Measurements from ENCODE around the gene SMCO2. TPM values are rescaled to one million over a fixed set of nuclear protein-coding genes. Genes with fewer than 3 reads are reported as not detected.

Gene SMCO2
- total and polyA plus RNA-seq, 9 of the 15 experiments (the other 6 are each of a cell fraction or from before 2014, with no cell fraction given) = not detected

GRCh38 chr12:27549801-27550652, 103.5 kb downstream of the SMCO2 start (continued):
- TF ChIP-seq GTF2B (IDR thresholded peaks at IDR 0.05; ENCODE audit: extremely low read depth, insufficient read length) (no peak), RNF219 (CRISPR knock-in tag; IDR thresholded peaks at IDR 0.05) (no peak), DDX20 (tag; IDR thresholded peaks at IDR 0.05; ENCODE audit: low read depth) (no peak), ZBTB9 (CRISPR knock-in tag; IDR thresholded peaks at IDR 0.05) (no peak), ZNF512 (tag; IDR thresholded peaks at IDR 0.05) (0 out of 2 replicates have a peak, but pooled peaks have one; percentile 46), MITF (IDR thresholded peaks at IDR 0.05) (no peak), TAF1 (IDR thresholded peaks at IDR 0.05; ENCODE audit: control insufficient read depth, extremely low read depth, insufficient read depth, low read length, severe bottlenecking) (no peak), NFE2L1 (tag; IDR thresholded peaks at IDR 0.05; ENCODE audit: borderline replicate concordance, low read depth) (no peak), POLR2B (IDR thresholded peaks at IDR 0.05; ENCODE audit: low read depth, partially characterized antibody) (no peak), E2F6 (IDR thresholded peaks at IDR 0.05; ENCODE audit: borderline replicate concordance in 1 of 2, extremely low read depth in 1 of 2, insufficient read depth in 1 of 2, insufficient read length in 1 of 2, low read depth in 1 of 2, low read length in 1 of 2, poor library complexity in 1 of 2, severe bottlenecking in 1 of 2) (no peak), RNF2 (IDR thresholded peaks at IDR 0.05) (peak; percentile 45; the same call in 1 of the 2 replicates), ZNF280A (IDR thresholded peaks at IDR 0.05; ENCODE audit: low read depth, partially characterized antibody) (no peak), ARID1B (IDR thresholded peaks at IDR 0.05) (peak; percentile 71)

Measured in K562 (cell line).